Ureter (tissue), 1 donor: ENCODE results near the gene MATN1. TPM values are rescaled to one million over a fixed set of nuclear protein-coding genes. Genes with fewer than 3 reads are reported as not detected.

Source experiments
- DNase-seq: peaks from one replicate; pipeline ENCODE4 v3.0.0-alpha.2; 2020; ENCODE audit warnings: low spot score
- total RNA-seq: library from RNA; stranded (reverse); gene quantifications from one replicate; pipeline ENCODE4 v1.2.4, GENCODE V29; 2023
- donor health status: DM: yes; HTN: yes; CAD: no.

Gene MATN1
- total RNA-seq, 1 donor from 2014 or later, result not detected

DNA sequence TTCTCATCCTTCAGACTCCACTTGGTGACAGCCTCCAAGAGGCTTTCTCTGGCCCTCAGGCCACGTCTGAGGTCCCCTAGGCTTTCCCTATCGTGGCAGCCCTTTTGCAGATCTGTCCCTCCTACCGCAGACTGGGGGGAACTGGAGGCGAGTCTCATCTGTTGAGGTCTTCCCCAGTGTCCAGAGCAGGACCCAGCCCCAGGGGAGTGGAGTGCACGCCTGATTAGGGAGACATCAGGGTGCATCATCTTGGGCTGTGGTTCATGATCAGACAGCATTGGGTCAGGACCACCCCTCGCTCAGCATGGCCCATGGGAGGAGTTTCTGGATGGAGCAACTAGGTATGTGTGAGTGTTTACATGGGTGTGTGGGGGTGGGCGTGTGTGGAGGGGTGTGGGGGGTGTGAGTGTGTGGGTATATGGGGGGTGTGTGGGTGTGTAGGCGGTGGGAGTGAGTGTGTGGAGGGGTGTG is 8.5 kb upstream of the MATN1 start:
- DNase-seq, result no peak

DNA sequence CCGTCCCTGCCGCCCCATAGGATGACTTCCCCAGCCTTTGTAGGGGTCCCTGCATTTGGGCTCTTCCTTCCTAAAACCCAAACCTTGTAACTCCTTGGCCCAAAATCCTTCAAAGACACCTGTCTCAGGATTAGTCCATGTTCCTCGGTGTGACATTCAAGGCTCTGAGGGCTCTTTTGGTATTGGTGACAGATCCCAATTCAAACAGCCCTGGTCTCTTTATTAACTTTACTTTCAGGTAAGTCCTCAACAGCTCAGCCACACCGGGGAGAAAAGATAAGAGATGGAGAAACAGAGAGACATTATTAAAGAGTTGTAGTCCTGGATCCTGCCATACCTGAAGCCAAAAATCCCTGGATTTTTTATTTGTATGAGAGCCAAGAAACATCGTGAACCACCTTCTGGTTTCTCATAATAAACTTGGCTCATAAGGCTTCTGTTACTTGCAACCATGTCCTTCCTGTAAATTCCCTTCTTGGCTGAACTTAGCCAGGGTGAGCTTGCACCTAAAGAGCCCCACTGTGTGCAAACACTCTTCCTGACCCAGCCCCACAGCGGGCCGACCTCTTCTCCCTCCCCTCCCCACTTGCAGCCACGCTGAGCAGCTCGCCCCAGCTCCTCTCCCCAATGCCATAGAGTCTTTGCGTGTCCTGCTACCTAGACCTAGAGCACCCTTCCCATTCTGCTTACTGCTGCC is 7.9 kb upstream of the MATN1 start:
- no peak for DNase-seq

- no peak for DNase-seq
These were observed 7.1 kb upstream of the MATN1 start for GRCh38 chr1:30730346-30731108.

DNA sequence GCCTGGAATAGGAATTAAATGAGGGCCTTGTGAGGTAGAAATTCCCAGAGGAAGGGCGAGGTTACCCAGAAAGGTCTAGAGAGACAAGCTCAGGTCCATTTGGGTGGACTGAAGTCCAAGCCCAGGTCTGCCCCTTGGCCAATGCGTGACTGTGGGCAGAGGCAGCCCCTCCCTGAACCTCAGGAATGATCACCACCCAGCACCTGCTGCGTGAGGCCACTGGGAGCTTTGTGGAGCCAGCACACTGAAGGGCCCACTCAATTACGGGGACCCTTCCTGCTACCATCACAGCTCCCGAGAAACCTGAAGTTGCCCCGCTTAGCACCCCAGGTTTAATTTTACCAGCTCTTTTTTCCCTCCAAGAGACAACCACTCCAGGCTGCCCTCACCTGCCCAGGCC is 6.5 kb upstream of the MATN1 start:
- no peak for DNase-seq

- no peak for DNase-seq
These were observed 5.7 kb upstream of the MATN1 start for GRCh38 chr1:30728832-30729638.

- DNase-seq, result no peak
These were observed 5.0 kb upstream of the MATN1 start for GRCh38 chr1:30728340-30728739.

DNA sequence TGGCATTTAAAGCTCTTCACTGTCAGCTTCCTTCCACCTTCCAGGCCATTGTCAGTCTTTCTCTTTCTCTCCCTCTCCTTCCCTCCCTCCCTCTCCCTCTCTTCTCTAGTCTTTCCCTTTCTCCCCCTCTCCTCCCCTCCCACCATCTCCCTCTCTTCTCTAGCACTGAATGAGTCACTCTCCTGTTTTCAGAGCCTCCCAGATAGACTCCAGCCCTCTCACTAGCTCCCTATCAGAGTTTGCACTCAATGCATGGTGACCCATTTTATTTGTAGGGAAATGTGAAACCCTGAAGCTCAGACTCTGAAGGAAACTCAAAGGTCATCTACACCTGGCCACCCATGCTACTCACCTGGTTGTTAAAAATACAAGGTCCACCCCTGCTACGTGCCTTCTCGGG is 4.4 kb upstream of the MATN1 start:
- no peak for DNase-seq

- no peak for DNase-seq
These were observed 3.6 kb upstream of the MATN1 start for GRCh38 chr1:30726773-30727684.

- DNase-seq, result no peak
These were observed 2.9 kb upstream of the MATN1 start for GRCh38 chr1:30726236-30726635.

DNA sequence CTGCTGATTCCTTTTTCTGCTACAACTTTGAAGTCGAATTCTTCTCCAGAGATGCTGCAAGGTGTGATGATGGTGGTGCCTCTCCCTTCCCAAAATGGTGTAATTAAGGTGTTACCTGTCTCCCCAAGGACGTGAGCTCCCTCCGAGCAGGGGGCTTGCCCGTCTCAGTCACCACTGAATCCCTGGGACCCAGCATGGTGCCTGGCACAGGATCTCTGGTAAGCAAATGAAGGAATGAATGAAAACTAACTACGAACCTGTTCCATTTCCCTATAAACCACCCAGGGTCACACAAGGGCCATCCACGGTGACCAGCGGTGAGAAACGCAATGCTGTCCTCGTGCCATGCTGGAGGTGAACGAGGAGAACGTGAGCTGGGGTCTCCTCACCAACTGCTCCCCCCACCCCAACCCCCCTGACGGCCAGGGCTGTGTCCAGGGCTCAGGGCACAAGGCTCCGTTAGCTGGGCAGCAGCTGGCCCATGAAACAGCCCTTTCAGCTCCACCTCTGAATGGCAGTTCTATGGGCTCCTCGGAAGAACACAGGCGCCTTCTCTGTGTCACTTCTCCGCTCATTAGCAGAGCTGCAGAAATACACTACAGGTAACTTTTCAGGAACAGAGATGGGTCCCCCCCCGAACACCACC is 2.2 kb upstream of the MATN1 start:
- DNase-seq, result no peak

DNA sequence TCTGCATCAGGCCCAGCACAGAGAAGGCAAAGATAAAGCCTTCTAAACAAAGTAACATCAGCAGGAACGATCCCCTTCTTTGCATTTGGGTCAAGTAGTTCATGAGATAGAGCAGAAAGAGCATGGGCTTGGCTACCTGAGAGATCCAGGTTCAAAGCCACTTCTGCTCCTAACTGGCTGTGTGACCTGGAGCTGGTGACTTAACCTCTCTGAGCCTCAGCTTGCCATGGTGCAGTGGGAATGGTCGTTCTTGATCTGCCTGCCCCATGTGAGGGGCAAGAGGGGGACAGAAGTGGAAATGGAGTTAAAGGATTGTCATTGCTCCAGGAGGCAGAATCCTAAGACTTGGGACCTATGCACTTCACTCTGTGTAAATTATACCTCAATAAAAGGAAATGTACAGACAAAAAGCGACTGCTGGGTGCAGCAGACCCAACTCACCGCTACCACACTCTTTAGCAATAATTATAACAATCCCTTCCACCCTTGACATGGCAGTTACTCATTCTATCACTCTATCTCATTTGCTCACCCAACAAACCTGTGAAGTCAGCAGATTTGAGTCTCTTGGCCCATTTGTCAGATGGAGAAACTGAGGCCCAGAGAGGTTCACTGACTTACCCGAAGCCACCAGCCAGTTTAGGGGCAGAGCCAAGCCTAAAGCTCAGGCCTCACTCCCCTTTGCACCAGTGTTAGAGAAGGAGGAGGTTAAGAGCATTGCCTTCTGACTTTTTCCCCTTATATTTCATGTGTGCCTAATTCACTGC is 1.5 kb upstream of the MATN1 start:
- no peak for DNase-seq

DNA sequence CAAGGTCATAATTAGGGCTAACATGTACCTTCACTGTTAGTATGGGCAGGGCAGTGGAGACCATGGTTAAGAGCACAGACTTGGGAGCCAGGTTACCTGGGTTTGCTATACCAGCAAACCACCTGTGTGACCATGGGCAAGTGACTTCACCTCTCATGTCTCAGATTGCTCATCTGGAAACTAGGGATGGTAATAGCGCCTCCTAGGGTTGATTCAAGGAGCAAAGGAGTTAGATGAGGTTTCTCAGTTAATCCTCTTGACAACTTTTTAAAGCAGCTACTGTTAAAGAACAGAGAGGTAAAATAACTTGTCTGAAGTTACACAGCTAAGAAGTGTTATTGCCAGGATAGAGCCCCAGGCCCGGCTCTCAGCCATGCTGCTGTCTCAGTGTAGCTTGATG is 790 bp upstream of the MATN1 start:
- no peak for DNase-seq

- DNase-seq, result no peak
These were observed 1.4 kb downstream of the MATN1 start for GRCh38 chr1:30721812-30722537.

GRCh38 chr1:30721341-30721793 is 2.0 kb downstream of the MATN1 start:
- DNase-seq, result no peak

- DNase-seq, result no peak
These were observed 2.8 kb downstream of the MATN1 start for GRCh38 chr1:30720271-30721223.

- no peak for DNase-seq
These were observed 3.7 kb downstream of the MATN1 start for GRCh38 chr1:30719406-30720270.
